ENCODE results near the gene SURF6. TPM values are rescaled to one million over a fixed set of nuclear protein-coding genes. Genes with fewer than 3 reads are reported as not detected.
"Not testable (repeated sequence)": the region's sequence is repeated elsewhere in the genome, so short reads cannot be mapped to it uniquely, and the experiment has no call there.

SURF6 gene
- polyA plus RNA-seq, 1 donor: 26.1 TPM

- DNase-seq: no peak
These were observed 11.8 kb downstream of the SURF6 start for GRCh38 chr9:133323991-133324703.

DNA sequence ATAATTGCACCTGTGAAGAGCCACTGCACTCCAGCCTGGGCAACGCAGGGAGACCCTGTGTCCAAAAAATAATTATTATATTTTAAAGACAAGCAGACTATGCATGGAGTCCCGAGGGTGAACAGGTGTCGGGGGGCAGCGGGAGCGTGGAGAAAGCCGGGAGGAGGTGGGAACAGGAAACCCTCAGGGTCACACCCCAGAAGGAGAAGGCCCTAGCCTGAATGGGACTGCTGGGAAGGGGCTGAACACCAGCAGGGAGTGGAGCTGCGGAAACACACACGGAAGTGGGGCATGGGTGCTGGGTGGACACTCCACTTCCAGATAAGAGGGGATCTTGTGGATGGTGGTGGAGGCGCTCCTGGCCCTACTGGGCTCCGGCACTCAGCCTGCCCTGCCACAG, 12.8 kb downstream of the SURF6 start:
- DNase-seq: no peak

DNA sequence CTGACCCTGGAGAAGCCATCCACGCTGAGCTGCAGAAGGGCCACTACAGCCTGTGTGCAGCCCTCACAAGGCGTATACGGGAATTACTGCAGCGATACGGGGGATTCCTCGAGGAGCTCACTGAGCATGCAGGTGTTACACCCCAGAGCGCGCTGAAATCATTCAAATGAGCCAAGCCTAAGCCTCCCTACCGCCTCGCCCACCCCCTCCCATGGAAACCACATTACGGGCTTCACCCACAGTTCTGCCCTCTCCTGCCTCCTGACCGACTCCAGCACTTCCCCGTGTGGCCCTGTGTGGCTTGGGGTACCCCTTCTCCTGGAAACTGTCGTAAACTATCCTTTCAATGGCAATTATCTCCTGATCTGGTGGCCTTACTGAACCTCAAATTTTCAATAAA, 13.3 kb downstream of the SURF6 start:
- no peak for DNase-seq

DNA sequence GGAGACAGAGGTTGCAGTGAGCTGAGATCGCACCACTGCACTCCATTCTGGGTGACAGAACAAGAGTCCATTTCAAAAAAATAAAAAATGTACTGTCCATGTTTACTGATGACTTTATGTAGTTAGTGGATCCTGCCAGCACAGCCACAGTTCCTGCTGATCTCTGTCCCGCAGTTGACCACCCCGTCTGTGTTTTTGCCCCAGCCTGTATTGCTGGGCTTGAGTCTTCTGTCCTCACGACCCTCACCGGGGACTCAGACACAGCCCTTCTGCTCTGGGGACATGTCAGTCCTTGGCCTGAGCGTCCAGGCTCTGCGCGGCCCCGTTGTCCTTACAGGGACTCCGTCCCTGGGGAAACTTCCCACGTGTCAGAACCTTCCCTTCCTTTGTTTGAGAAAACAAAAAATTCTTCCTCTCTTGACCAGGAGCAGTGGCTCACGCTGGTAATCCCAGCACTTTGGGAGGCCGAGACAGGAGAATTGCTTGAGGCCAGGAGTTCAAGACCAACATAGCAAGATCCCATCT, 14.5 kb downstream of the SURF6 start:
- DNase-seq: no peak

GRCh38 chr9:133320421-133320881, 15.5 kb downstream of the SURF6 start:
- DNase-seq: no peak

- DNase-seq: not testable (repeated sequence)
These were observed 18.4 kb downstream of the SURF6 start for GRCh38 chr9:133317551-133317950.

- DNase-seq: no peak
These were observed 20.0 kb downstream of the SURF6 start for GRCh38 chr9:133315997-133316396.

DNA sequence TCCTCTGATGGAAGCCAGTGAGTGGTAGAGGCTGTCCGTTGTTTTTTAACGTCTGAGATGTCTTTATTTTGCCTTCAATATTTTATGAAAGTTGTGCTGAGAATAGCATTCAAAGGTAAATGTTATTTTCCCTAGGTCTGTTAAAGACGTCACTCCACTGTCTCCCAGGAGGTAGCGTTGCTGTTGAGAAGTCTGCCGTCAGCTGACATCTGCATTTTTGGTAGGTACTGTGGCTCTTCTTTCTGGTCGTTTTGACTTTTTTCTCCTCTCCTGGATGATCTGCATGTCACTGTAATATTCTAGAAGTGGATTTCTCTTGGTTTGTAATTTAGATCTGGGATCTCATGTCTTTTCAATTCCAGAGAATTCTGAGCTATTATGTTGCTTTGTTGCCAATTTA, 26.4 kb downstream of the SURF6 start:
- no peak for DNase-seq

GRCh38 chr9:133307301-133307700, 28.7 kb downstream of the SURF6 start:
- no peak for DNase-seq

GRCh38 chr9:133306242-133307204, 29.5 kb downstream of the SURF6 start:
- DNase-seq: peak; percentile 51

- no peak for DNase-seq
These were observed 30.3 kb downstream of the SURF6 start for GRCh38 chr9:133305731-133306130.

DNA sequence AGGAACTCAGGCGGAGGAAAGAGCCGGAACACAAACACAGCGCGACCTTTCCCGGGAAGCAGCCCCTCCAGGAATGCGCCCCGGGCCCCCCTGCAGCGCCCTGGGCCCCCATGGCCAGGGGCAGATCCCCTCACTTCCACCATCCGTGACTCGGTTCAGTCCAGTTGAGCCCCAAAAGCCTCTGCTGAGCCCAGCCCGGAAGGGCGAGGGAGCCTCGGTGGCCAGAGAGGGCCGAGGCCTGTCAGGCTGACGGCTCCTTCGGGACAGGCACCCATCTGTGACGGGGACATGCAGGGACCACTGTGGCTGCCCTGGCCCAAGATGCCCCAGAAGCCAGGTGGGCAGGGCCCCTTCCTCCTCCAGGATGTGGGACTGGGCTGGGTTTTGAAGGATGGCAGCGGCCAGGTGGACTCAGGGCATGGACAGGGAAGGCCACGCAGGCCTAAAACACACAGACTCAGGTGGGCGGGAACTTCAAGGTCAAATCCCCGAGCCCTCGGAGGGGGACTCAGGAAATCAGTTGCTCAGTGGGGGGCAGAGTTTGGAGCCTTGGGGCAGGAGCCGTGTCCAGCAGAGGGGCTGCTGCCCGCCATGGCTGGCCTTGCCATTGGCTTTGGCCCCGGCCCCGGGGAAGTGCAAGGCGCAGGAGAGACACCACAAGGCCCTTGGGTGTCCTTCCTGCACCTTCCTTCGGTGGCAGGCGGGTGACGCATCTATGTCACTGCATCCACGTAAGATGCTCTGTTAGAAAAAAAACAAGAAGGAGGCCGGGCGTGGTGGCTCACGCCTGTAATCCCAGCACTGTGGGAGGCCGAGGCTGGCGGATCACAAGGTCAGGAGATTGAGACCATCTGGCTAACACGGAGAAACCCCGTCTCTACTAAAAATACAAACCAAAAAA, 31.3 kb downstream of the SURF6 start:
- DNase-seq: no peak

DNA sequence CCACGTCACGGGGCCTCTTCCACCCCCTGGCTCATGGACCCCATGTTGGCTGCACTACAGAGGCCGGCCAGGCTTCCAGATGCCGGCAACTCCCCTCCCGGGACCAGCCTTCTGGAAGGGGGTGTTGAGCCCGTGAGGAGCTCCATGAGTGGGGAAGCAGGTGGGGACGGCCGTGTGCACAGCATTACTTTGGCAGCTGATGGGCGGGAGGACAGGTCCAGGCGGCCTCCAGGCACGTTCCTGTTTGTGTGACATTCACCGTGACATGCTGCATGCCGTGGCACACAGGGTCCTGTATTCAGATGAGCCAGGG, 31.9 kb downstream of the SURF6 start:
- DNase-seq: no peak

DNA sequence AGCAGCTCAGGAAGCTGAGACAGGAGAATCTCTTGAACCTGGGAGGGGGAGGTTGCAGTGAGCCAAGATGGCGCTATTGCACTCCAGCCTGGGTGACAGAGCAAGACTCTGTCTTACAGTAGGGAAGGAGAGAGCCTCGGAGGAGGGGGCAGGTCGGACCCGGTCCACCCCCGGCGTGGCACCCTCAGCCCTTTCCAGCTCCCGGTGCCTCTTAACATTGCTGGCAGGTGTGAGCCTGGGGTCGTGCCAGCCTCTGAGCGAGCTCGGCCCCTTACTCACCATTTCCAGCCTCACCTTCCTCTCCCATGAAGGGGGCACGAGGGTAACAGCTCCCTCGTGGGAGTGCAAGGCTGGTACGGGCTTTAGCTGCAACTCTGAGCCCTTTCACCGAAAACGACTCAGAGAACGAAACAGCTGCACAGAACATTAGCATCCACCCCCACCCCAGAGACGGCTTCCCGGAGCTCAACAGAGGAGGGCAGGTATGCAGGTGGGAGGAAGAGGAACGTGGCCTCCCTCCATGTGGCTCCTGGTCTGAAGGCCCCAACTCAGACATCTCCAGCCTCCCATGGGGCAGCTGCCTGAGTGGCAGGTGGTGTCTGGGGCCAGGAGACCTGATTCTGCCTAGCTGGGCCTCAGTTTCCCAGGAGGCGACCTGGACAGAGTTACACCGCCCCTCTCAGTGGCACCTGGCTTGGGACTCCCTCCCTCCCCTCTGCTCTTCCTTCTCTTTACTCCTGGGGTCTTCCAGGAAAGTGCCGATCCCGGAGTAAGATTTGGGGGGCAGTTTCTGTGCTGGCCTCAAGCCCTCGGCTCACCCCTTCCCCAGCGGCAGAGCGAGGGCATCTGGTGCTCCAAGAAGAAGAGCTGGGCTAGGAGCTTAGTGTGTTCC, 32.5 kb downstream of the SURF6 start:
- no peak for DNase-seq

- DNase-seq: no peak
These were observed 34.4 kb downstream of the SURF6 start for GRCh38 chr9:133301253-133302230.

DNA sequence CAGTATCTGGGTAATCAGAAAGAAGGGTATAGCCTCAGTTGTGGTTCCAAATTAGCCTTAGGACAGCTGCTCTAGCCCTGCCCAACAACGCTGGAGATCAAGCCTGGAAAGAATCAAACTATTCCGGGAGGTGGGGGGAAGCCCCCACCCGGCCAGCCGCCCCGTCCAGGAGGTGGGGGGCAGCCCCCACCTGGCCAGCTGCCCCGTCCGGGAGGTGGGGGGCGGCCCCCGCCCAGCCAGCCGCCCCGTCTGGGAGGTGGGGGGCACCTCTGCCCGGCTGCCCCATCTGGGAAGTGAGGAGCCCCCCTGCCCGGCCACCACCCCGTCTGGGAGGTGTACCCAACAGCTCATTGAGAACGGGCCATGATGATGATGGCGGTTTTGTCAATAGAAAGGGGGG, 36.0 kb downstream of the SURF6 start:
- not testable (repeated sequence) for DNase-seq

GRCh38 chr9:133294257-133294656, 41.7 kb downstream of the SURF6 start:
- no peak for DNase-seq

GRCh38 chr9:133290751-133291302, 45.2 kb downstream of the SURF6 start:
- DNase-seq: no peak

DNA sequence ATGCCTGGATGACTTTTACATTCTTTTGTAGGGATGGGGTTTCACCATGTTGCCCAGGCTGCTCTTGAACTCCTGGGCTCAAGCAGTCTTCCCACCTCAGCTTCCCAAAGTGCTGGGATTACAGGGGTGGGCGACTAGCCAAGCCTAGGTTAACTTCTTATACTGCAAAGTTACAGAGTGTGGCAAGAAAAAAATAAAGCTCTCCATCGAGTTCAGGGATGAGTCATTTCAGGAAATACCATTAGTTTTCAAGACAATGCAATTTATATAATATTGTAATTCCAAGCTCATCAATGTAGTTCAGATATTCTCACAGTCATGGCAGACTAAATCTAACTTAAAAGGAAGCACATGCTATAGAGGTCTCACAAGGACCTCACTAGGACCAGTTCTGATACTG, 49.5 kb downstream of the SURF6 start:
- DNase-seq: no peak

GRCh38 chr9:133285252-133285775, 50.7 kb downstream of the SURF6 start:
- no peak for DNase-seq

Data from hindlimb muscle (tissue), 1 donor.